RWPE1 (cell line): ENCODE data around the gene GNL3.
A peak's percentile ranks its signal among the peaks of the same experiment; 100 is the strongest.

Experiments
- CTCF ChIA-PET: fragments of 350-600 bp; sonication (Branson Sonifier 250); formaldehyde crosslinking; extraction: SDS; loops from one replicate; lab custom pipeline; 2021; lab: Yijun Ruan, JAX
- POLR2A ChIA-PET: fragments of 400-600 bp; formaldehyde crosslinking; extraction: SDS; loops from one replicate; lab custom pipeline; 2020; ENCODE audit warnings: antibody characterized with exemption; ENCODE audit not compliant: low non-redundant PET; lab: Yijun Ruan, JAX
- DNase-seq: peaks from one replicate; pipeline ENCODE4 v3.0.0; 2012; ENCODE audit warnings: low spot score
- H3K27ac ChIP-seq: fragments of 450-650 bp; 2 replicates; pipeline ENCODE4 v1.5.1; 2017
- CTCF ChIP-seq: fragments of 450-650 bp; conservative IDR thresholded peaks from 2 replicates; pipeline ENCODE4 v1.5.1; 2017; ENCODE audit warnings: low read depth, mild to moderate bottlenecking

GNL3 gene

GRCh38 chr3:52715714-52716305 is 30.0 kb downstream of the GNL3 start:
- ChIA-PET POLR2A (no interaction called here), CTCF (interaction anchor here (0.6 kb wide), 1 partner anchor 126 kb away, joined by 5 read pairs; no protein-coding TSS in a partner anchor)
- no peak for DNase-seq
- no peak overlapping the region for H3K27ac ChIP-seq
- TF ChIP-seq CTCF: no peak

GRCh38 chr3:52719618-52720017 is 33.8 kb downstream of the GNL3 start:
- H3K27ac ChIP-seq: no peak overlapping the region
- TF ChIP-seq CTCF: no peak
- no peak for DNase-seq
- CTCF ChIA-PET: interaction anchor here (0.6 kb wide), 1 partner anchor 447 kb away, joined by 3 read pairs; no protein-coding TSS in a partner anchor
- POLR2A ChIA-PET: no interaction called here

- ChIA-PET POLR2A (interaction anchor here (0.7 kb wide), 1 partner anchor 520 kb away, joined by 6 read pairs; no protein-coding TSS in a partner anchor), CTCF (interaction anchor here (0.6 kb wide), 1 partner anchor 101 kb away, joined by 4 read pairs; no protein-coding TSS in a partner anchor)
- TF ChIP-seq CTCF: no peak
- no peak overlapping the region for H3K27ac ChIP-seq
- no peak for DNase-seq
Measured at GRCh38 chr3:52721002-52721729, 35.3 kb downstream of the GNL3 start.

GRCh38 chr3:52721730-52722008 is 35.8 kb downstream of the GNL3 start:
- ChIA-PET POLR2A (interaction anchor here (0.7 kb wide), 1 partner anchor 520 kb away, joined by 6 read pairs; no protein-coding TSS in a partner anchor), CTCF (interaction anchor here (0.6 kb wide), 1 partner anchor 101 kb away, joined by 4 read pairs; no protein-coding TSS in a partner anchor)
- H3K27ac ChIP-seq: no peak overlapping the region
- TF ChIP-seq CTCF: no peak
- no peak for DNase-seq

- POLR2A ChIA-PET: no interaction called here
- TF ChIP-seq CTCF: no peak
- DNase-seq: no peak
Measured at GRCh38 chr3:52722491-52722890, 36.7 kb downstream of the GNL3 start.

GRCh38 chr3:52723935-52724334 is 38.1 kb downstream of the GNL3 start:
- no peak for TF ChIP-seq CTCF
- H3K27ac ChIP-seq: no peak overlapping the region
- CTCF ChIA-PET: no interaction called here
- no peak for DNase-seq
- POLR2A ChIA-PET: no interaction called here

More at GRCh38 chr3:52722491-52722890, 36.7 kb downstream of the GNL3 start:
- peak overlapping the region; percentile 23; the same call in 1 of the 2 replicates for H3K27ac ChIP-seq
- CTCF ChIA-PET: no interaction called here
